Esophagus mucosa (tissue), 1 donor: ENCODE results near the gene MALAT1. TPM values are rescaled to one million over a fixed set of nuclear protein-coding genes. Genes with fewer than 3 reads are reported as not detected.
A peak's percentile ranks its signal among the peaks of the same experiment; 100 is the strongest.
"Not testable (repeated sequence)": the region's sequence is repeated elsewhere in the genome, so short reads cannot be mapped to it uniquely, and the experiment has no call there.

ENCODE experiments used
- ATAC-seq: fragments of 200-7000 bp; cut with Tn5 transposase; one replicate; pipeline ENCODE4 v1.9.1; 2020
- total RNA-seq: library from RNA; stranded (reverse); gene quantifications from one replicate; pipeline ENCODE4 v1.2.4, GENCODE V29; 2023
- donor health status: DM: yes; HTN: yes; CAD: no.

The MALAT1 gene
- 4,086 TPM for total RNA-seq

DNA sequence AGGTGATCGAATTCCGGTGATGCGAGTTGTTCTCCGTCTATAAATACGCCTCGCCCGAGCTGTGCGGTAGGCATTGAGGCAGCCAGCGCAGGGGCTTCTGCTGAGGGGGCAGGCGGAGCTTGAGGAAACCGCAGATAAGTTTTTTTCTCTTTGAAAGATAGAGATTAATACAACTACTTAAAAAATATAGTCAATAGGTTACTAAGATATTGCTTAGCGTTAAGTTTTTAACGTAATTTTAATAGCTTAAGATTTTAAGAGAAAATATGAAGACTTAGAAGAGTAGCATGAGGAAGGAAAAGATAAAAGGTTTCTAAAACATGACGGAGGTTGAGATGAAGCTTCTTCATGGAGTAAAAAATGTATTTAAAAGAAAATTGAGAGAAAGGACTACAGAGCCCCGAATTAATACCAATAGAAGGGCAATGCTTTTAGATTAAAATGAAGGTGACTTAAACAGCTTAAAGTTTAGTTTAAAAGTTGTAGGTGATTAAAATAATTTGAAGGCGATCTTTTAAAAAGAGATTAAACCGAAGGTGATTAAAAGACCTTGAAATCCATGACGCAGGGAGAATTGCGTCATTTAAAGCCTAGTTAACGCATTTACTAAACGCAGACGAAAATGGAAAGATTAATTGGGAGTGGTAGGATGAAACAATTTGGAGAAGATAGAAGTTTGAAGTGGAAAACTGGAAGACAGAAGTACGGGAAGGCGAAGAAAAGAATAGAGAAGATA, at the start of gene MALAT1:
TSS of gene MALAT1 (plus strand) at position 69 of the 736 bp plus-strand sequence.
- ATAC-seq = peak; percentile 35

DNA sequence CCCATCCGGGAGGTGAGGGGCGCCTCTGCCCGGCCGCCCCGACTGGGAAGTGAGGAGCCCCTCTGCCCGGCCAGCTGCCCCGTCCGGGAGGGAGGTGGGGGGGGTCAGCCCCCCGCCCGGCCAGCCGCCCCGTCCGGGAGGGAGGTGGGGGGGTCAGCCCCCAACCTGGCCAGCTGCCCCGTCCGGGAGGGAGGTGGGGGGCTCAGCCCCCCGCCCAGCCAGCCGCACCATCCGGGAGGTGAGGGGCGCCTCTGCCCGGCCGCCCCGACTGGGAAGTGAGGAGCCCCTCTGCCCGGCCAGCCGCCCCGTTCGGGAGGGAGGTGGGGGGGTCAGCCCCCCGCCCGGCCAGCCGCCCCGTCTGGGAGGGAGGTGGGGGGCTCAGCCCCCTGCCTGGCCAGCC, 47.5 kb upstream of the MALAT1 start:
- ATAC-seq = not testable (repeated sequence)

DNA sequence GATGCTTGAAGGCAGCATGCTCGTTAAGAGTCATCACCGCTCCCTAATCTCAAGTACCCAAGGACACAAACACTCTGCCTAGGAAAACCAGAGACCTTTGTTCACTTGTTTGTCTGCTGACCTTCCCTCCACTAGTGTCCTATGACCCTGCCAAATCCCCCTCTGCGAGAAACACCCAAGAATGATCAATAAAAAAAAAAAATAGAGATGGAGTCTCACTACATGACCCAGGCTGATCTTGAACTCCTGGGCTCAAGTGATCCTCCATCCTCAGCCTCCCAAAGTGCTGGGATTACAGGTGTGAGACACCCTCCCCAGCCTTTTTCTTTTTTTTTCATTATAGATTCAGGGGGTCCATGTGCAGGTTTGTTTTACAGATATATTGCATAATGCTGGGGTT, 46.6 kb upstream of the MALAT1 start:
- not testable (repeated sequence) for ATAC-seq

DNA sequence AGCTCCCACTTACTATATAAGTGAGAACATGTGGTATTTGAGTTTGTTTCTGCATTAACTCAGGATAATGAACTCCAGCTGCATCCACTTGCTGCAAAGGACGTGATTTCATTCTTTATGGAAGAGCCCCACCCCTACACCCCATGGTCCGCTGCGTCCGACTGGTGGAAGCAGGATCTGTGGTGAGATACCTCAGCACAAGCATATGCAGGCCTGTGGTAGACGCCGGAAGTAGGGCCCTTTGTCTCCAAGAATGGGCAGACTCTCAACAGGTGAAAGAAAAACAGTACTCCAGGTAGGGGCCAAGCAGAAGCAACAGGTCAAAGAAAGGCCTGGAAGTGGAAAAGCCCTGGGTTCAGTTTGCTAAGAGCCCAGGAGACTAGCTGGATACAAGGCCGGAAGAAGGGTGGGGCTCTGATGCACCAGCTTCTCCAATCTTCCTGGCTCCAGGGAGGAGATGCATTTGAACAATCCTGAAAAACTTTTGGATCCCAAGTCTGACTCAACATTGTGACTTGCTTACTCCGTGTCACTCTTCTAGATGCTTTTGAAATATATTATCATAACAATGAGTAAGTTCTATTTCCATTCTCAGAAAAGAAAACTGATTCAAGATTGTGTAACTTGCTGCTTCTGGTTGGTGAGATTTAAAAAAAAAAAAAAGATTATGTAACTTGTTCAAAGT, 45.9 kb upstream of the MALAT1 start:
- ATAC-seq = peak; percentile 48

DNA sequence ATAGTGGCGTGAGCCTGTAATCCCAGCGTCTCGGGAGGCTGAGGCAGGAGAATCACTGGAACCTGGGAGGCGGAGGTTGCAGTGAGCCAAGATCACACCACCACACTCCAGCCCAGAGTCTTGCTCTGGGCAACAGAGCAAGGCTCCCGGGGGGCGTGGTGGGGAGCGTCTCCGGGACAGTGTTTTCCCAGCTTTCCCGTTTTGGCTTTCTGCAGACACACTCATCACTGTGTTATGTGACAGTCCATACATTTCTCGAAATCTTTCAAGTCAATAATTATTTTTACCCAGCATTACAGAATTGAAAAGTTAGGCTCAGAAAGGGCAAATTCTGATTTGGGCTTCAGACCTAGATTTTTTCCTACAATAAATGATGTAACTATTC, 44.5 kb upstream of the MALAT1 start:
- ATAC-seq = peak; percentile 1

DNA sequence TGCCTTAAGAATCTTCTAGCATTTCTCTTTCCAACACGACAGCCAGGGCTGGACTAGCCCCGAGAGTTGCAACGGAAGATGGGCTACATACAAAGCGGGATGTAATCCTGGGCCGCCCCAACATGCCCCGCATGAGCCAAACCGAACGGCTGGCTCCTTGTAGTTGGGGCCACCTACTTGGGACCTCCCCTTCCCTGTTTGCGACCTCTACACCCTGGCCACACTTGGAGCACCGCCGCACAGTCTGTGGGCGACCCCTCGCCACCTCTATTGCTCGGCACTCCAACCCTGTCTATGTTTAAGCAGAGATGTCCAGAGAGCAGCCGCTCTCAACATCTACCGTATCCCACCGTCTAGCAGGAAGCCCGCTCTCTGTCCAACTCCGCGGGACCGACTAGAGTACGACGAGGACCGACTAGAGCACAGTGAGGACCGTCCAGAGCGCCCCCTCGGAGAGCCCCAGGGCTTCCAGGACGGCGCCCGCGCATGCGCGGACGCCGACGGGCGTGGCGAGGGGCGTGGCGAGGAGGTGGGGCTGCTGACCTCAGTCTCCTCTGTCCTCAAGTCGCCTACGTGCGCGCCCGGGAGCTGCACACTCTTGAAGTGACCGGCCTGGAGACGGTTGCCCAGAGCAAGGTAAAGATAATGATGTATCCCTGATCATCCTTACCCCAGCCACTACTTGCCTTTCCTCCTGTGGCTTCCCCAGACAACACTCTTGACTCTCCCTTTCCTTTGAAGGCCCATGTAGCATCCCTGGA, 44.0 kb upstream of the MALAT1 start:
- peak; percentile 59 for ATAC-seq

DNA sequence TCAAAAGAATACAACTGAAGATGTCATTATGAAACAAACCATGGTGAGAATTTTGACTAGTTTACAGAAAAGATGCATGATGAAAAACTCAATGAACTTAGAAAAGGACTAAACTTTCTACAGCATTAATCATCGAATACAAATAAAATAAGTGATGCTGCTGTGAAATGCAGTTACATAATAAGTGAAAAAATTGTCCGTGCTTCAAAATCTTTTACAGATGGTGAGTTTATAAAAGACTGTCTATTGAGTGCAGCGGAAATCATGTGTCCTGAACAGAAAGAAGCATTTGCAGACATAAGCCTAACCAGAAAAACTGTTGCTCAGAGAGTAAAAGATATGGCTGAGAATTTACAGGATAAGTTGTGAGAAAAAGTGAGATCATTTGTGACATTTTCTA, 42.4 kb upstream of the MALAT1 start:
- ATAC-seq = no peak

DNA sequence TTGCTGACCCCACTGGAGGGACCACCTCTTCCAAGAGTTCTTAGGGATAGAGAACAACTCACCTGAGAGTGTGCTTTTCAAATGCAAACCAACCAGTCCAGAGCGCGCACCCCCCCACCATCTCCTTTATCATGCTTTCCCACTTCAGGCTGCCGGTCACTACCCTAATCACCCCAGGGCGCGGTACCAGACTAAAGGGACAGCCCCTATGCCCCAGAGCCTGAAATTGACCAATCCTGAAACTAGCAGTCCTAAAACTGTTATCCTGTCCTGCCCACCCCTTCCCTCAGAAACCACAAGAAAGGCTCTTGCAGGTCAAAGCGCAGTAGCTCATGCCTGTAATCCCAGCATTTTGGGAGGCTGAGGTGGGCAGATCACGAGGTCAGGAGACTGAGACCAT, 39.3 kb upstream of the MALAT1 start:
- peak; percentile 7 for ATAC-seq

DNA sequence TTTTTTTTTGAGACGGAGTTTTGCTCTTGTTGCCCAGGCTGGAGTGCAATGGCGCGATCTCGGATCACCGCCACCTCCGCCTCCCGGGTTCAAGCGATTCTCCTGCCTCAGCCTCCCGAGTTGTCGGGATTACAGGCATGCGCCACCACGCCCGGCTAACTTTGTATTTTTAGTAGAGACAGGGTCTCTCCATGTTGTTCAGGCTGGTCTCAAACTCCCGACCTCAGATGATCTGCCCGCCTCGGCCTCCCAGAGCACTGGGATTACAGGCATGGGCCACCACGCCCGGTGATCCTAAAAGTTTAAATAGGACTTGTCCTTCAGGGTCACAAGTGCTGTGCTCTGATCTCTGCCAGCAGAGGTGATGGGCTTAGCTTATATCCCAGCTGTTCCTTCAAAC, 33.4 kb upstream of the MALAT1 start:
- not testable (repeated sequence) for ATAC-seq

DNA sequence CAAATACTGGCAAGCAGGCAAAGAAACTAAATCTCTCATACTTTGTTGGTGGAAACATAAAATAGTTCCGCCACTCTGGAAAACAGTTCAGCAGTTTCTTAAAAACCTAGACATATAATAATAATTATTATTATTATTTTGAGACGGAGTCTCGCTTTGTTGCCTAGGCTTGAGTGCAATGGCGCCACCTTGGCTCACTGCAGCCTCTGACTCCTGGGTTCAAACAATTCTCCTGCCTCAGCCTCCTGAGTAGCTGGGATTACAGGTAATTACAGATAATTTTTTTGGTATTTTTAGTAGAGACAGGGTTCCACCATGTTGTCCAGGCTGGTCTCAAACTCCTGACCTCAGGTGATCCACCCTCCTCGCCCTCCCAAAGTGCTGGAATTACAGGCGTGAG, 31.5 kb upstream of the MALAT1 start:
- ATAC-seq = not testable (repeated sequence)

DNA sequence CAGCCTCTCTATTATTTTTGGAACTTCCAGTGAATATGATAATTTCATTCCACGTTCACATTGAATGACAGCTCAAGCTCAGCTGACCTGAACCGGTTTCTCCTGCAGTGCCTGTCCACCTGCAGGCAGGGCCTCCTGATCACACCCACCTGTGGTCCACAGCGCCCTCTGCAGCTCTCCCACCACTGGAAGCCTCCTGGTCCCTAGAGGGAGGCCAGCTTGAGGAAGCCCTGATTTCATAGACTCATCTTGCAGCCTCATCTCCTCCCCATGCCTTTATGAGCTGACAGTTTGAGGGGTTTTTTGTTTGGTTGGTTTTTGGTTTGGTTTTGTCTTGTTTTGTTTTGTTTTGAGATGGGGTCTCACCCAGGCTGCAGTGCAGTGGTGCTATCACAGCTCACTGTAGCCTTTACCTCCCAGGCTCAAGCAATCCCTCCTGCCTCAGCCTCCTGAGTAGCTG, 29.9 kb upstream of the MALAT1 start:
- ATAC-seq = peak; percentile 83

DNA sequence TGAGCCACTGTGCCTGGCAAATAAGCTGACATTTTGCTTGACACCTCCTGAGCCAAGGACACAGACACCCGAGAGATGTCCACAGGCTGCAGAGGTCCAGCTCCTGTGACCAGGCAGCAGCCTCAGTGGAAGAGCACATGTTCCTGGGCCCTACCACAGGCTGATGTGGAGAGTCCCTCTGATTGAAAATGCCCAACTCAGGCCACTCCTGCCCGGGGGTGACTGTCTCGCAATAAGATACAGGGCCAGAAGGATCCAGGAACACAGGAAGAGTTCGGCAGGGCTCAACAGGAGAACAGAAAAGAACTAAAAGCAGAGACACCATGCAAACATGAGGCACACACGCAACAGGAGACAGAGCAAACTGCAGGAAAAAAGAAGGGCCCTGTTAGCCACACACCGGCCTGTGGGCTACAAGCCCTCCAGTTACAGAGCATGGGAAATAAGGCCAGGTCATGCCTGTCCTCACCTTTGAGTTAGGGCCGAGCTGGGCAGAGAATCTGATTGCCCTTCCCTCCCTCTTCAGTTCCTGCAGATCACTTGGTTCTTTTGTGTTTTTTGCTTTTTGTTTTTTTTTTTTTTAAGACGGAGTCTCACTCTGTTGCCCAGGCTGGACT, 28.3 kb upstream of the MALAT1 start:
- no peak for ATAC-seq

DNA sequence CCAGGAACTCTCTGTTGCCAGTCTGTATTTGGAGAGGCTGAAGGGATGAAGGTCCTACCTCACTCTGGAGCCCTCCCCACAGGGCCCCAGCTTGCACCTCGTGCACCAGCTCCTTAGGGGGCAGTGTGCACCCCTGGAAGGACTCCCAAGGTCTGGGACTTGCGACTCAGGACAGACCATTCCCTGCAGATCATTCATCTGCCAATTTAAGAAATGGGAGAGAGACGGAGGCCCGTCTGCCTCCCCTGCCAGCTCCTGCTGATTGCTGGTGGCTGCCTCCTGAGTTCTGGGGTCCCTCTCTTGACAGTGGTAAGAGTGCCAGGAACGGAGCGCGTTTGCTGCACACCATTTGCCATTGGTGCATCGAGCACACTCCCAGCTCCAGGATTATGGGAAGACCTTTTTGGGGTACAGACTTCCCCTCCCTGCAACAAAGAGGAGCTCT, 27.4 kb upstream of the MALAT1 start:
- peak; percentile 54 for ATAC-seq

DNA sequence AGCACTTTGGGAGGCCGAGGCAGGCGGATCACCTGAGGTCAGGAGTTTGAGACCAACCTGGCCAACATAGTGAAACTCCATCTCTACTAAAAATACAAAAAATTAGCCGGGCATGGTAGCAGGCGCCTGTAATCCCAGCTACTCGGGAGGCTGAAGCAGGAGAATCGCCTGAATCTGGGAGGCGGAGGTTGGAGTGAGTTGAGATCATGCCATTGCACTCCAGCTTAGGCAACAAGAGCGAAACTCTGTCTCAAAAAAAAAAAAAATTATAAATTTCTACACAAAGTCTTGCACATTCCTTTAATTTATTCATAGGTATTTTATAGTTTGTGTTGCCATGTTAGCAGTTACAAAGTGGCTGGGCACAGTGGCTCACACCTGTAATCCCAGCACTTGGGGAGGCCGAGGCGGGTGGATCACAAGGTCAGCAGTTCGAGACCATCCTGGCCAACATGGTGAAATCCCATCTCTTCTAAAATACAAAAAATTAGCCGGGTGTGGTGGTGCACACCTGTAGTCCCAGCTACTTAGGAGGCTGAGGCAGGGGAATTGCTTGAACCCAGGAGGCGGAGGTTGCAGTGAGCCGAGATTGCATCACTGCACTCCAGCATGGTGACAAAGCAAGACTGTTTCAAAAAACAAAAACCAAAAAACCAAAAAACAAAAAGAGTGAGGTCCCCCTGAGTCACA, 26.1 kb upstream of the MALAT1 start:
- ATAC-seq = not testable (repeated sequence)

DNA sequence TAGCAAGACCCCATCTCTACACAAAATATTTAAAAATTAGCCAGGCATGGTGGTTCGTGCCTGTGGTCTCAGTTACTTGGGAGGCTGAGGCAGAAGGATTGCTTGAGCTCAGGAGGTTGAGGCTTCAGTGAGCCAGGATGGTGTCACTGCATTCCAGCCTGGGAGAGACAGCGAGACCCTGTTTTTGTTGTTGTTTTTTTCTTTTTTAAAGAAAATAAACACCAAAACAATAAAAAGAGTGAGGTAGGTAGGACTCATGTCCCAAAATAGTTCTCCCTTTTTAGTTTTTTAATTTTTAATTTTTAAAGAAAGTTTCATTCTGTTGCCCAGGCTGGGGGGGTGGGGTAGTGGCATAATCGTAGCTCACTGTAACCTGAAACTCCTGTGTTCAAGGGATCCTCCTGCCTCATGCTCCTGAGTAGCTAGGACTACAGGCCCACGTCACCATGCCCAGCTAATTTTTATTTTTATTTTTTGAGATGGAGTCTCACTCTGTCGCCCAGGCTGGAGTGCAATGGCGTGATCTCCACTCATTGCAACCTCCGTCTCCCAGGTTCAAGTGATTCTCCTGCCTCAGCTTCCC, 25.5 kb upstream of the MALAT1 start:
- no peak for ATAC-seq

DNA sequence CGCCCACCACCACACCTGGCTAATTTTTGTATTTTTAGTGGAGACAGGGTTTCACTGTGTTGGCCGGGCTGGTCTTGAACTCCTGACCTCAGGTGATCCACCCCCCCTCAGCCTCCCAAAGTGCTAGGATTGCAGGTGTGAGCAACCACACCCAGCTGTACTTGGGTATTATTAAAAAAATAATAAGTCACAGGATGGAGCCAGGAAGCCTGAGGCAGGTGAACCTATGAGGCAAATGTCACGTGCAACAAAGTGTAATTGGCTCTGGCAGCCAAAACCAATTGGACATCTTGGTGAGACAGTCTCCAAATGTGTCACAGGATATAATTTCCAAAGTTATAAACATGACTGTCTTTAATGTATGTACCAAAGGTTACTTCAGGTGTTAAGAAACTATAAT, 24.0 kb upstream of the MALAT1 start:
- no peak for ATAC-seq

DNA sequence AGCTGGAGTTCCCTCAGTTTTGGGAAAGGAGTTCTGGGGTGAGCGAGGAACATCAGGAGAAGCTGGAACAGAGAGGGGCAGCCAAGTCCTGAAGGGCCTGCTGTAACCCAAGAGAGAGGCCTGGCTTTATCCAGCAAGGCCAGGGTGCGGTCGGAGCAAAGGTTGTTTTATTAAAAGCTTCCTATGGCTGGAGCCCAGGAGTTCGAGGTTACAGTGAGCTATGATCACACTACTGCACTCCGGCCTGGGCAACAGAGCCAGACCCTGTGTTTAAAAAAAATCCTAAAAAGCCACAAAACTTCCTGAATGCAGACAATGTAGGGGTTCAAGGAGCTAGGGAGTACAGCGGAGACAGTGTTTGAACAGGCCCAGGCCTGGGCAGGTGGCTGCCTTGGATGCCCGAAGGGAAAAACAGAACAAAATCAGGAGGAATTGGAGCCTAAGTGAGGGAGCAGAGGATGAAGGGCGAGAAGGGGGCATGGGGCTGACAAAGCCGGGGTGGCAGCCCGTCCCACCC, 22.2 kb upstream of the MALAT1 start:
- no peak for ATAC-seq

DNA sequence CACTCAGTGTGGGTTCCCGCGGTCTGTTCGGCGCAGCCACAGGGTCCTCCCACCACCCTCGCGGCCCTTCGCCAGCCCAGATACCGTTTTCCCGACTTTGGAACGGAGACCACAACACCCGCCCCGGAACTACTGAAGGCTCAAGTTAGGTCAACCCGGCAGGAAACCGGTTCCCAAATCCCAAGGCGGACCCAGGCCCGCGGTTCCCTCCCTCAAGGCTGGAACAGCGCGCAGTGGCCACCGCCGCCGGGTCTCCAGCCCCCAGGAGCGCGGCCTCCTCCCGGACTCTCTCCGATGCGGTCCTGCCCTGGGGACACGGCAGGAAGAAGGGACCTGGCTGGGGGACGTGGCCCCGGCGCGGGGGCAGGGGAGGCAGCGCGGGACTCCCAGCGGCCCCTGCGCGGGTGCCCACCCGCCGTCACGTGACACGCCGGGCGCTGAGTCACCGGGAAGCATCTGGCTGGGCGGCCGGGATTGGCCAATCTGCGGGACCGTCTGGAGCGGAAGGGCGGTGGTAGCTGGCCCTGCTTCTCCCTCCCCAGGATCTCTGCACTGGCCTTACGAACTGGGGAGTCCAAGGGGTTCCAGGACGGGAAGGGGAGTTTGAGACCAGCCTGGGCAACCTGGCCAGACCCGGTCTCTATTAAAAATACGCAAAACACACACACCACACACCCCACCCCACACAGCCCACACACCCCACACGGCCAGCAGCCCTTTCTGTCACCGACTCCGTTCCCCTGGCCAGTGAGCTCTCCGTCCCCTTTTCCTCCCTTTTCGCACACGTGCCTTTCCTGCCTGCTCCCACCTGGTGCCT, 21.5 kb upstream of the MALAT1 start:
- peak; percentile 87 for ATAC-seq

DNA sequence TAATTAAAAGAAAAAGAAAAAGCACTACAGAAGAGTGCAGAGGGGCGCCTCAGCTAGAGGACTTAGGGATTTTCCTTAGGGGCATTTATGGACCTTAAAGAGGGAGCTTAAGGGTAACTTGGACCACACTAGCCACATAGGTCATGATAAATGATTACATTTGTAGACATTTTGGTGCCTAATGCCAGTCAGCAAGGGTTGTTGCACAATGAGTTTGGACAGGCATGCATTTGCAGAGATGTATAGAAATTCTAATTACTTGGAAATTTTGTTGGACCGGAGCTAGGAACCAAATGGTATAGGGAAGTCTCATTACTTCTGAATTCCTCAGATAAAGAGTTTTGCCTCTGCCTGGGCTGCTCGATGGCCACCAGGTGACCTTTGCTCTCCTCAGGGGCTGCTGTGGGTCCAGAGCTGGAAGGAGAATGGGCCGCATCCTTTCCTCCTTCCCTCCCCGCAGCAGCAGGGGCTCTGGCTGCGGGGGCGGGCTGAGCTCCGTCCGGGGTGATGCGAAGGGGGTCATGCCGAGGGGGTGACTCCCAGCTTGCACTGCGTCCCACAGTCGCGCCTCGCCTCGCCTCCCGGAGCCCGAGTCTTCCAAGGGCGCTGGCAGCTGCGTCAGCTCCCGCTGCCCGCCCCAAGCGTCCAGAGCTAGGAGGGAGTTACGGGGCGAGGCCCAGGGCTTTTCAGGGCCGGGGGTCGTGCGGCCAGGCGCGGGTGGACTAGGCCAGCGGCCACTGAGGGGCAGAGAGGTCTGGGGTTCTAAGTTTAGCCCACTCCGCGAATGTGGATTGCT, 20.3 kb upstream of the MALAT1 start:
- peak; percentile 5 for ATAC-seq
